GM18498 (cell line): ENCODE data around the gene NDUFB6.
A peak's percentile ranks its signal among the peaks of the same experiment; 100 is the strongest.
"Not testable (repeated sequence)": the region's sequence is repeated elsewhere in the genome, so short reads cannot be mapped to it uniquely, and the experiment has no call there.

Experiments used
- ATAC-seq: cut with Tn5 transposase; IDR thresholded peaks from one replicate; pipeline ENCODE4 v1.9.1; 2021; ENCODE audit warnings: mild to moderate bottlenecking, moderate library complexity; ENCODE audit not compliant: unreplicated experiment

NDUFB6 gene

GRCh38 chr9:32524892-32525708, 47.9 kb downstream of the NDUFB6 start:
- peak; percentile 38 for ATAC-seq

GRCh38 chr9:32524558-32524891, 48.4 kb downstream of the NDUFB6 start:
- ATAC-seq, result not testable (repeated sequence)

GRCh38 chr9:32523910-32524309, 49.0 kb downstream of the NDUFB6 start:
- ATAC-seq, result no peak

- ATAC-seq, result no peak
Measured at GRCh38 chr9:32518276-32518675, 54.7 kb downstream of the NDUFB6 start.

GRCh38 chr9:32516241-32516640, 56.7 kb downstream of the NDUFB6 start:
- no peak for ATAC-seq

GRCh38 chr9:32508728-32509127, 64.2 kb downstream of the NDUFB6 start:
- no peak for ATAC-seq

- ATAC-seq, result no peak
Measured at GRCh38 chr9:32503008-32503407, 70.0 kb downstream of the NDUFB6 start.
